HCT116 (cell line): Measurements from ENCODE around the gene ELAVL2. TPM values are rescaled to one million over a fixed set of nuclear protein-coding genes. Genes with fewer than 3 reads are reported as not detected.

ENCODE experiments used
- ATAC-seq: fragments of 200-7000 bp; cut with Tn5 transposase; 2 replicates; pipeline ENCODE4 v1.9.1; 2020; ENCODE audit warnings: mild to moderate bottlenecking, moderate library complexity
- BruUV-seq: library from RNA; stranded (reverse); fragments of 400-500 nt; replicated peaks from 2 replicates; lab custom pipeline; 2021; lab: Mats Ljungman, UMichigan
- CTCF ChIA-PET: fragments of 300-600 bp; sonication (Branson Sonifier 250); formaldehyde crosslinking; loops from one replicate; lab custom pipeline; 2021; ENCODE audit warnings: antibody characterized with exemption; lab: Charles Lee
- POLR2A ChIA-PET: fragments of 300-600, 350-600 bp; sonication (Branson Sonifier 250); formaldehyde crosslinking; loops from one replicate; lab custom pipeline; 2021; ENCODE audit warnings: antibody characterized with exemption; lab: Charles Lee
- RAD21 ChIA-PET, 2 experiments: fragments of 300-600 bp; sonication (Branson Sonifier 250); formaldehyde crosslinking; loops; one replicate each; lab custom pipeline; 2023; ENCODE audit warnings: low total read pairs in 2 of 2; ENCODE audit not compliant: uncharacterized antibody in 2 of 2, unreplicated experiment in 2 of 2, low non-redundant PET in 1 of 2; lab: Charles Lee
- DNase-seq: peaks from one replicate; pipeline ENCODE4 v3.0.0-alpha.2; 2010; ENCODE audit warnings: low read depth, low spot score
- H2AFZ ChIP-seq: fragments of 200-600 bp; shearing (Covaris generic), sonication (generic); 2 replicates; pipeline ENCODE4 v1.6.1; 2017; ENCODE audit warnings: low read depth, mixed run types, mixed read lengths, antibody characterized with exemption, low read length; ENCODE audit not compliant: poor library complexity, severe bottlenecking
- H3K27ac ChIP-seq: 2 replicates; pipeline ENCODE4 v1.5.1; 2012; ENCODE audit warnings: low read depth, low read length
- H3K27me3 ChIP-seq: fragments of 200-600 bp; sonication (generic); 2 replicates; pipeline ENCODE4 v1.6.1; 2016; ENCODE audit warnings: mixed run types, low read length, mixed read lengths; ENCODE audit not compliant: insufficient read depth
- H3K36me3 ChIP-seq, 2 experiments: fragments of 200-500 bp in 1 of 2; fragments of 200-600 bp in 1 of 2; sonication (Bioruptor generic) in 1 of 2; sonication (generic) in 1 of 2; 2 replicates each; pipeline versions ENCODE4 v1.5.1 to v1.6.1; 2014 to 2016; ENCODE audit warnings: low read length in 2 of 2, inconsistent platforms in 1 of 2, mixed read lengths in 1 of 2, mixed run types in 1 of 2; ENCODE audit not compliant: insufficient read depth in 2 of 2, control insufficient read depth in 1 of 2
- H3K4me1 ChIP-seq, 2 experiments: fragments of 200-600 bp in 1 of 2; sonication (generic) in 1 of 2; 2 replicates each; pipeline versions ENCODE4 v1.5.1 to v1.6.1; 2012 to 2017; ENCODE audit warnings: low read length in 2 of 2, inconsistent platforms in 1 of 2, mild to moderate bottlenecking in 1 of 2, mixed read lengths in 1 of 2, mixed run types in 1 of 2, moderate library complexity in 1 of 2; ENCODE audit not compliant: insufficient read depth in 2 of 2, control insufficient read depth in 1 of 2
- H3K4me2 ChIP-seq: fragments of 200-600 bp; sonication (generic); 2 replicates; pipeline ENCODE4 v1.6.1; 2017; ENCODE audit warnings: mixed run types, low read length, mixed read lengths
- H3K4me3 ChIP-seq, 2 experiments: fragments of 200-600 bp in 1 of 2; sonication (generic) in 1 of 2; replicated peaks in 1 of 2; 2 replicates each; pipeline ENCODE4 v1.5.1; 2011 to 2016; ENCODE audit warnings: low read length in 2 of 2, control low read depth in 1 of 2, low read depth in 1 of 2, mild to moderate bottlenecking in 1 of 2, mixed read lengths in 1 of 2, mixed run types in 1 of 2
- H3K79me2 ChIP-seq: fragments of 200-600 bp; sonication (generic); 2 replicates; pipeline ENCODE4 v1.6.1; 2017; ENCODE audit warnings: mild to moderate bottlenecking, mixed run types, low read length, moderate library complexity, mixed read lengths; ENCODE audit not compliant: insufficient read depth
- H3K9ac ChIP-seq: fragments of 200-600 bp; sonication (generic); 2 replicates; pipeline ENCODE4 v1.6.1; 2016; ENCODE audit warnings: low read length, mixed read lengths
- H3K9me2 ChIP-seq: fragments of 200-600 bp; sonication (generic), shearing (Covaris generic); 2 replicates; pipeline ENCODE4 v1.6.1; 2017; ENCODE audit warnings: mixed run types, mild to moderate bottlenecking, moderate library complexity; ENCODE audit not compliant: insufficient read depth
- H3K9me3 ChIP-seq, 2 experiments: fragments of 200-500 bp in 1 of 2; fragments of 200-600 bp in 1 of 2; sonication (Bioruptor generic) in 1 of 2; sonication (generic) in 1 of 2; 2 replicates each; pipeline ENCODE4 v1.6.1; 2014 to 2017; ENCODE audit warnings: low read length in 2 of 2, mixed read lengths in 2 of 2, inconsistent platforms in 1 of 2, low read depth in 1 of 2, mild to moderate bottlenecking in 1 of 2, mixed run types in 1 of 2, moderate library complexity in 1 of 2; ENCODE audit not compliant: control insufficient read depth in 1 of 2, insufficient read depth in 1 of 2
- H4K20me1 ChIP-seq: fragments of 200-600 bp; sonication (generic), shearing (Covaris generic); 2 replicates; pipeline ENCODE4 v1.6.1; 2017; ENCODE audit warnings: mixed run types, mild to moderate bottlenecking, moderate library complexity; ENCODE audit not compliant: insufficient read depth
- CEBPB ChIP-seq: IDR thresholded peaks from 2 replicates; pipeline ENCODE4 v1.6.1; 2012; ENCODE audit warnings: low read depth
- CTCF ChIP-seq, 3 experiments: fragments of 200-600 bp in 1 of 3; sonication (generic) in 1 of 3; IDR thresholded peaks in 2 of 3; conservative IDR thresholded peaks in 1 of 3; 2 replicates each; pipeline ENCODE4 v1.5.1; 2012 to 2017; ENCODE audit warnings: low read depth in 2 of 3, low read length in 2 of 3, antibody characterized with exemption in 1 of 3, borderline replicate concordance in 1 of 3, control low read depth in 1 of 3, mild to moderate bottlenecking in 1 of 3, mixed read lengths in 1 of 3, mixed run types in 1 of 3, moderate library complexity in 1 of 3; ENCODE audit not compliant: insufficient read depth in 1 of 3
- EGR1 ChIP-seq: IDR thresholded peaks from 2 replicates; pipeline ENCODE4 v1.6.1; 2012; ENCODE audit warnings: low read depth
- ELF1 ChIP-seq: IDR thresholded peaks from 2 replicates; pipeline ENCODE4 v1.6.1; 2012; ENCODE audit warnings: low read depth, borderline replicate concordance
- EZH2 ChIP-seq: fragments of 200-600 bp; sonication (generic); IDR thresholded peaks from 2 replicates; pipeline ENCODE4 v1.6.1; 2017; ENCODE audit warnings: antibody characterized with exemption, mixed run types
- FOSL1 ChIP-seq: IDR thresholded peaks from 2 replicates; pipeline ENCODE4 v1.6.1; 2012; ENCODE audit warnings: low read depth
- JUND ChIP-seq: IDR thresholded peaks from 2 replicates; pipeline ENCODE4 v1.6.1; 2012
- RAD21 ChIP-seq: IDR thresholded peaks from 2 replicates; pipeline ENCODE4 v1.6.1; 2012; ENCODE audit warnings: low read depth, mild to moderate bottlenecking
- REST ChIP-seq: IDR thresholded peaks from 2 replicates; pipeline ENCODE4 v1.6.1; 2012; ENCODE audit warnings: low read depth
- SRF ChIP-seq: IDR thresholded peaks from 2 replicates; pipeline ENCODE4 v1.6.1; 2012; ENCODE audit warnings: low read depth
- YY1 ChIP-seq: IDR thresholded peaks from 2 replicates; pipeline ENCODE4 v1.6.1; 2011; ENCODE audit warnings: low read length, low read depth, moderate library complexity, mild to moderate bottlenecking; ENCODE audit not compliant: insufficient replicate concordance; ENCODE audit errors: extremely low read depth
- ZFX ChIP-seq: fragments of 450-650 bp; IDR thresholded peaks from 2 replicates; pipeline ENCODE4 v1.6.1; 2017
- intact Hi-C: fragments of 100-400 bp; cut with micrococcal nuclease; formaldehyde crosslinking; loops from 2 replicates; pipeline ENCODE4 v1.10.0; 2022
- total RNA-seq: library from RNA; stranded (reverse); gene quantifications from one replicate; pipeline ENCODE4 v1.2.1, GENCODE V29; 2021; ENCODE audit not compliant: unreplicated experiment

ELAVL2 gene
- total RNA-seq, 1 experiment from 2014 or later: not detected

GRCh38 chr9:23765561-23765960 is 60.5 kb downstream of the ELAVL2 start:
- POLR2A ChIA-PET: no interaction called here
- DNase-seq: no peak
- BruUV-seq: no TSS peak
- H3K4me3 ChIP-seq: no peak overlapping the region
- no peaks in the 10 kb centered on the region for H3K36me3 ChIP-seq
- H2AFZ ChIP-seq: no peak overlapping the region
- RAD21 ChIA-PET: no interaction called here
- peaks cover 10 to 27% of the 10 kb centered on the region in 2 experiments; a peak in 2 of 4 replicates for H3K9me3 ChIP-seq
- H3K4me2 ChIP-seq: no peak overlapping the region
- no peaks in the 10 kb centered on the region for H3K27me3 ChIP-seq
- no peaks in the 10 kb centered on the region for H4K20me1 ChIP-seq
- no peaks in the 10 kb centered on the region for H3K4me1 ChIP-seq
- H3K9me2 ChIP-seq: no peaks in the 10 kb centered on the region
- H3K79me2 ChIP-seq: no peaks in the 10 kb centered on the region
- no peak overlapping the region for H3K27ac ChIP-seq
- no peak overlapping the region for H3K9ac ChIP-seq
- CTCF ChIA-PET: no interaction called here
- TF ChIP-seq EZH2 (no peak), YY1 (no peak)
- ATAC-seq: no peak
- intact Hi-C loops: no loop called here

- intact Hi-C loops: no loop called here
- H3K27me3 ChIP-seq: no peaks in the 10 kb centered on the region
- ChIA-PET POLR2A (no interaction called here), CTCF (no interaction called here), RAD21 (no interaction called here)
- no peaks in the 10 kb centered on the region for H3K36me3 ChIP-seq
- no peaks in the 10 kb centered on the region for H4K20me1 ChIP-seq
- no peak overlapping the region for H3K4me3 ChIP-seq
- no TSS peak for BruUV-seq
- ATAC-seq (no peak), DNase-seq (no peak)
- H3K9ac ChIP-seq: no peak overlapping the region
- H2AFZ ChIP-seq: no peak overlapping the region
- H3K9me3 ChIP-seq: peaks cover 10 to 15% of the 10 kb centered on the region in 2 experiments; a peak in 2 of 4 replicates
- H3K9me2 ChIP-seq: no peaks in the 10 kb centered on the region
- TF ChIP-seq EZH2: no peak
- no peak for TF ChIP-seq ELF1
- no peak for TF ChIP-seq CTCF (IDR thresholded peaks at IDR 0.05 in 2 of 3, conservative IDR thresholded peaks at IDR 0.05 in 1 of 3; ENCODE audit: borderline replicate concordance in 1 of 3, insufficient read depth in 1 of 3, low read depth in 2 of 3, low read length in 2 of 3)
- no peak for TF ChIP-seq REST
- no peak for TF ChIP-seq RAD21
- TF ChIP-seq ZFX: no peak
- no peak for TF ChIP-seq CEBPB
- TF ChIP-seq FOSL1: no peak
- TF ChIP-seq YY1: no peak
- no peak for TF ChIP-seq SRF
- no peak for TF ChIP-seq EGR1
- no peak for TF ChIP-seq JUND
- no peak overlapping the region for H3K4me2 ChIP-seq
- no peaks in the 10 kb centered on the region for H3K79me2 ChIP-seq
- H3K4me1 ChIP-seq: no peaks in the 10 kb centered on the region
- H3K27ac ChIP-seq: no peak overlapping the region
Observed at GRCh38 chr9:23764219-23764618, 61.8 kb downstream of the ELAVL2 start.
